ENCODE results near the gene SLC6A6.

DNA sequence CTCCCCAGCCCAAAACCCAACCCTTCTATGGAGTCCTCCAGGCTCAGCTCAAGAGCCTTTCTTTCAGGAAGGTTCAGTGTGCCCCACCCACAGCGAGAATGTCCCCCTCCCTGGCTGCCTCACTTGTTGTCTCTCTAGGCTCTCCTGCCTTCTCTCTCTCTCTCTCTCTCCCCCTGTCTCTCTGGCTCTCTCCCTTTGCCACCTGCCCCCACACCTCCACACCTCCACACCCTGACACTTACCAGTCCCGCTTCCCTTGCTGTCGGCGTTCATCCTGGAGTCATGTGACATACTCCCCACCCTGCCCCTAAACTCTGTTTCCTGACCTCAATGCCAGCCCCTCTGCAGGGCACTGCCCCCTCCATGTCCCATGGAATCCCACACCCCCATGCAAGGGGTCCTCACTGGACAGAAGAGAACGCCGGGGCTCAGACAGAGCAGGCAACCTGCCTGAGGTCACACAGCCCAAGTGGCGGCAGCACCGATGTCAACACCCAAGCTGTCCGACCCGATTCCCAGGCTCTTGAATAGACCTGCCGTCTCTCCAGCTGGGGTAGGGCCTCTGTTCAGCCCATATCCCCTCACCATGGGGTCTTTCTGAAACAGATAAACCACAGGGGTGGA lies 28.5 kb upstream of the SLC6A6 start:
- no peak for TF ChIP-seq CBX5 (IDR thresholded peaks at IDR 0.05; ENCODE audit: low read depth)
- no peak for TF ChIP-seq PML (IDR thresholded peaks at IDR 0.05; ENCODE audit: low read length)
- TF ChIP-seq, protein P1, sequence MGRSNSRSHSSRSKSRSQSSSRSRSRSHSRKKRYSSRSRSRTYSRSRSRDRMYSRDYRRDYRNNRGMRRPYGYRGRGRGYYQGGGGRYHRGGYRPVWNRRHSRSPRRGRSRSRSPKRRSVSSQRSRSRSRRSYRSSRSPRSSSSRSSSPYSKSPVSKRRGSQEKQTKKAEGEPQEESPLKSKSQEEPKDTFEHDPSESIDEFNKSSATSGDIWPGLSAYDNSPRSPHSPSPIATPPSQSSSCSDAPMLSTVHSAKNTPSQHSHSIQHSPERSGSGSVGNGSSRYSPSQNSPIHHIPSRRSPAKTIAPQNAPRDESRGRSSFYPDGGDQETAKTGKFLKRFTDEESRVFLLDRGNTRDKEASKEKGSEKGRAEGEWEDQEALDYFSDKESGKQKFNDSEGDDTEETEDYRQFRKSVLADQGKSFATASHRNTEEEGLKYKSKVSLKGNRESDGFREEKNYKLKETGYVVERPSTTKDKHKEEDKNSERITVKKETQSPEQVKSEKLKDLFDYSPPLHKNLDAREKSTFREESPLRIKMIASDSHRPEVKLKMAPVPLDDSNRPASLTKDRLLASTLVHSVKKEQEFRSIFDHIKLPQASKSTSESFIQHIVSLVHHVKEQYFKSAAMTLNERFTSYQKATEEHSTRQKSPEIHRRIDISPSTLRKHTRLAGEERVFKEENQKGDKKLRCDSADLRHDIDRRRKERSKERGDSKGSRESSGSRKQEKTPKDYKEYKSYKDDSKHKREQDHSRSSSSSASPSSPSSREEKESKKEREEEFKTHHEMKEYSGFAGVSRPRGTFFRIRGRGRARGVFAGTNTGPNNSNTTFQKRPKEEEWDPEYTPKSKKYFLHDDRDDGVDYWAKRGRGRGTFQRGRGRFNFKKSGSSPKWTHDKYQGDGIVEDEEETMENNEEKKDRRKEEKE (IDR thresholded peaks at IDR 0.05) = no peak
- TF ChIP-seq EZH2 (IDR thresholded peaks at IDR 0.05; ENCODE audit: borderline replicate concordance, control insufficient read depth, low read depth, low read length) = no peak
- no peak for TF ChIP-seq ETV6 (conservative IDR thresholded peaks at IDR 0.05 in 1 of 2, IDR thresholded peaks at IDR 0.05 in 1 of 2; ENCODE audit: borderline replicate concordance in 1 of 2, low read depth in 1 of 2)
- no peak for TF ChIP-seq MYC (IDR thresholded peaks at IDR 0.05; ENCODE audit: insufficient read depth, insufficient read length, insufficient replicate concordance, low read length, severe bottlenecking)
- no peak for TF ChIP-seq RAD21 (IDR thresholded peaks at IDR 0.05; ENCODE audit: insufficient read depth, low read depth, low read length)
- no peak for TF ChIP-seq CEBPB (IDR thresholded peaks at IDR 0.05; ENCODE audit: borderline replicate concordance in 1 of 2, low read depth in 2 of 2, low read length in 2 of 2)

All from GM12878 (cell line).